HCT116 (cell line): ENCODE measurements around the gene GOLGA7B. TPM values are rescaled to one million over a fixed set of nuclear protein-coding genes. Genes with fewer than 3 reads are reported as not detected.

Source experiments
- ATAC-seq: fragments of 200-7000 bp; cut with Tn5 transposase; 2 replicates; pipeline ENCODE4 v1.9.1; 2020; ENCODE audit warnings: mild to moderate bottlenecking, moderate library complexity
- BruUV-seq: library from RNA; stranded (reverse); fragments of 400-500 nt; replicated peaks from 2 replicates; lab custom pipeline; 2021; lab: Mats Ljungman, UMichigan
- CTCF ChIA-PET: fragments of 300-600 bp; sonication (Branson Sonifier 250); formaldehyde crosslinking; loops from one replicate; lab custom pipeline; 2021; ENCODE audit warnings: antibody characterized with exemption; lab: Charles Lee
- POLR2A ChIA-PET: fragments of 300-600, 350-600 bp; sonication (Branson Sonifier 250); formaldehyde crosslinking; loops from one replicate; lab custom pipeline; 2021; ENCODE audit warnings: antibody characterized with exemption; lab: Charles Lee
- RAD21 ChIA-PET, 2 experiments: fragments of 300-600 bp; sonication (Branson Sonifier 250); formaldehyde crosslinking; loops; one replicate each; lab custom pipeline; 2023; ENCODE audit warnings: low total read pairs in 2 of 2; ENCODE audit not compliant: uncharacterized antibody in 2 of 2, unreplicated experiment in 2 of 2, low non-redundant PET in 1 of 2; lab: Charles Lee
- DNase-seq: peaks from one replicate; pipeline ENCODE4 v3.0.0-alpha.2; 2010; ENCODE audit warnings: low read depth, low spot score
- H2AFZ ChIP-seq: fragments of 200-600 bp; shearing (Covaris generic), sonication (generic); 2 replicates; pipeline ENCODE4 v1.6.1; 2017; ENCODE audit warnings: low read depth, mixed run types, mixed read lengths, antibody characterized with exemption, low read length; ENCODE audit not compliant: poor library complexity, severe bottlenecking
- H3K27ac ChIP-seq: 2 replicates; pipeline ENCODE4 v1.5.1; 2012; ENCODE audit warnings: low read depth, low read length
- H3K27me3 ChIP-seq: fragments of 200-600 bp; sonication (generic); 2 replicates; pipeline ENCODE4 v1.6.1; 2016; ENCODE audit warnings: mixed run types, low read length, mixed read lengths; ENCODE audit not compliant: insufficient read depth
- H3K36me3 ChIP-seq, 2 experiments: fragments of 200-500 bp in 1 of 2; fragments of 200-600 bp in 1 of 2; sonication (Bioruptor generic) in 1 of 2; sonication (generic) in 1 of 2; 2 replicates each; pipeline versions ENCODE4 v1.5.1 to v1.6.1; 2014 to 2016; ENCODE audit warnings: low read length in 2 of 2, inconsistent platforms in 1 of 2, mixed read lengths in 1 of 2, mixed run types in 1 of 2; ENCODE audit not compliant: insufficient read depth in 2 of 2, control insufficient read depth in 1 of 2
- H3K4me1 ChIP-seq, 2 experiments: fragments of 200-600 bp in 1 of 2; sonication (generic) in 1 of 2; 2 replicates each; pipeline versions ENCODE4 v1.5.1 to v1.6.1; 2012 to 2017; ENCODE audit warnings: low read length in 2 of 2, inconsistent platforms in 1 of 2, mild to moderate bottlenecking in 1 of 2, mixed read lengths in 1 of 2, mixed run types in 1 of 2, moderate library complexity in 1 of 2; ENCODE audit not compliant: insufficient read depth in 2 of 2, control insufficient read depth in 1 of 2
- H3K4me2 ChIP-seq: fragments of 200-600 bp; sonication (generic); 2 replicates; pipeline ENCODE4 v1.6.1; 2017; ENCODE audit warnings: mixed run types, low read length, mixed read lengths
- H3K4me3 ChIP-seq, 2 experiments: fragments of 200-600 bp in 1 of 2; sonication (generic) in 1 of 2; replicated peaks in 1 of 2; 2 replicates each; pipeline ENCODE4 v1.5.1; 2011 to 2016; ENCODE audit warnings: low read length in 2 of 2, control low read depth in 1 of 2, low read depth in 1 of 2, mild to moderate bottlenecking in 1 of 2, mixed read lengths in 1 of 2, mixed run types in 1 of 2
- H3K79me2 ChIP-seq: fragments of 200-600 bp; sonication (generic); 2 replicates; pipeline ENCODE4 v1.6.1; 2017; ENCODE audit warnings: mild to moderate bottlenecking, mixed run types, low read length, moderate library complexity, mixed read lengths; ENCODE audit not compliant: insufficient read depth
- H3K9ac ChIP-seq: fragments of 200-600 bp; sonication (generic); 2 replicates; pipeline ENCODE4 v1.6.1; 2016; ENCODE audit warnings: low read length, mixed read lengths
- H3K9me2 ChIP-seq: fragments of 200-600 bp; sonication (generic), shearing (Covaris generic); 2 replicates; pipeline ENCODE4 v1.6.1; 2017; ENCODE audit warnings: mixed run types, mild to moderate bottlenecking, moderate library complexity; ENCODE audit not compliant: insufficient read depth
- H3K9me3 ChIP-seq, 2 experiments: fragments of 200-500 bp in 1 of 2; fragments of 200-600 bp in 1 of 2; sonication (Bioruptor generic) in 1 of 2; sonication (generic) in 1 of 2; 2 replicates each; pipeline ENCODE4 v1.6.1; 2014 to 2017; ENCODE audit warnings: low read length in 2 of 2, mixed read lengths in 2 of 2, inconsistent platforms in 1 of 2, low read depth in 1 of 2, mild to moderate bottlenecking in 1 of 2, mixed run types in 1 of 2, moderate library complexity in 1 of 2; ENCODE audit not compliant: control insufficient read depth in 1 of 2, insufficient read depth in 1 of 2
- H4K20me1 ChIP-seq: fragments of 200-600 bp; sonication (generic), shearing (Covaris generic); 2 replicates; pipeline ENCODE4 v1.6.1; 2017; ENCODE audit warnings: mixed run types, mild to moderate bottlenecking, moderate library complexity; ENCODE audit not compliant: insufficient read depth
- CBX3 ChIP-seq: IDR thresholded peaks from 2 replicates; pipeline ENCODE4 v1.6.1; 2012; ENCODE audit warnings: low read depth
- CEBPB ChIP-seq: IDR thresholded peaks from 2 replicates; pipeline ENCODE4 v1.6.1; 2012; ENCODE audit warnings: low read depth
- CTCF ChIP-seq, 3 experiments: fragments of 200-600 bp in 1 of 3; sonication (generic) in 1 of 3; IDR thresholded peaks in 2 of 3; conservative IDR thresholded peaks in 1 of 3; 2 replicates each; pipeline ENCODE4 v1.5.1; 2012 to 2017; ENCODE audit warnings: low read depth in 2 of 3, low read length in 2 of 3, antibody characterized with exemption in 1 of 3, borderline replicate concordance in 1 of 3, control low read depth in 1 of 3, mild to moderate bottlenecking in 1 of 3, mixed read lengths in 1 of 3, mixed run types in 1 of 3, moderate library complexity in 1 of 3; ENCODE audit not compliant: insufficient read depth in 1 of 3
- EGR1 ChIP-seq: IDR thresholded peaks from 2 replicates; pipeline ENCODE4 v1.6.1; 2012; ENCODE audit warnings: low read depth
- ELF1 ChIP-seq: IDR thresholded peaks from 2 replicates; pipeline ENCODE4 v1.6.1; 2012; ENCODE audit warnings: low read depth, borderline replicate concordance
- EZH2 ChIP-seq: fragments of 200-600 bp; sonication (generic); IDR thresholded peaks from 2 replicates; pipeline ENCODE4 v1.6.1; 2017; ENCODE audit warnings: antibody characterized with exemption, mixed run types
- EZH2phosphoT487 ChIP-seq: fragments of 200-600 bp; IDR thresholded peaks from 2 replicates; pipeline ENCODE4 v1.6.1; 2018; ENCODE audit warnings: antibody characterized with exemption, borderline replicate concordance
- FOSL1 ChIP-seq: IDR thresholded peaks from 2 replicates; pipeline ENCODE4 v1.6.1; 2012; ENCODE audit warnings: low read depth
- JUND ChIP-seq: IDR thresholded peaks from 2 replicates; pipeline ENCODE4 v1.6.1; 2012
- POLR2A ChIP-seq: IDR thresholded peaks from 2 replicates; pipeline ENCODE4 v1.7.0; 2011; ENCODE audit warnings: borderline replicate concordance; ENCODE audit not compliant: insufficient read depth, insufficient read length; ENCODE audit errors: extremely low read depth
- POLR2AphosphoS5 ChIP-seq: IDR thresholded peaks from 2 replicates; pipeline ENCODE4 v1.6.1; 2011; ENCODE audit warnings: mild to moderate bottlenecking, low read depth, low read length, moderate library complexity
- RAD21 ChIP-seq: IDR thresholded peaks from 2 replicates; pipeline ENCODE4 v1.6.1; 2012; ENCODE audit warnings: low read depth, mild to moderate bottlenecking
- REST ChIP-seq: IDR thresholded peaks from 2 replicates; pipeline ENCODE4 v1.6.1; 2012; ENCODE audit warnings: low read depth
- SP1 ChIP-seq: IDR thresholded peaks from 2 replicates; pipeline ENCODE4 v1.6.1; 2012; ENCODE audit warnings: low read depth
- YY1 ChIP-seq: IDR thresholded peaks from 2 replicates; pipeline ENCODE4 v1.6.1; 2011; ENCODE audit warnings: low read length, low read depth, moderate library complexity, mild to moderate bottlenecking; ENCODE audit not compliant: insufficient replicate concordance; ENCODE audit errors: extremely low read depth
- ZFX ChIP-seq: fragments of 450-650 bp; IDR thresholded peaks from 2 replicates; pipeline ENCODE4 v1.6.1; 2017
- ZNF274 ChIP-seq: fragments of 200-500 bp; sonication (Bioruptor generic); IDR thresholded peaks from 2 replicates; pipeline ENCODE4 v1.6.1; 2014; ENCODE audit warnings: mild to moderate bottlenecking, low read depth, low read length, inconsistent platforms
- intact Hi-C: fragments of 100-400 bp; cut with micrococcal nuclease; formaldehyde crosslinking; loops from 2 replicates; pipeline ENCODE4 v1.10.0; 2022
- total RNA-seq: library from RNA; stranded (reverse); gene quantifications from one replicate; pipeline ENCODE4 v1.2.1, GENCODE V29; 2021; ENCODE audit not compliant: unreplicated experiment
- TF ChIP-seq, protein P1 (sequence below): IDR thresholded peaks from 2 replicates; pipeline ENCODE4 v1.6.1; 2012
- TF ChIP-seq, protein P2 (sequence below): IDR thresholded peaks from 2 replicates; pipeline ENCODE4 v1.6.1; 2011; ENCODE audit warnings: mild to moderate bottlenecking, low read length, moderate library complexity; ENCODE audit not compliant: insufficient replicate concordance; ENCODE audit errors: extremely low read depth

GOLGA7B gene
- total RNA-seq, 1 experiment from 2014 or later, result 1.0 TPM

DNA sequence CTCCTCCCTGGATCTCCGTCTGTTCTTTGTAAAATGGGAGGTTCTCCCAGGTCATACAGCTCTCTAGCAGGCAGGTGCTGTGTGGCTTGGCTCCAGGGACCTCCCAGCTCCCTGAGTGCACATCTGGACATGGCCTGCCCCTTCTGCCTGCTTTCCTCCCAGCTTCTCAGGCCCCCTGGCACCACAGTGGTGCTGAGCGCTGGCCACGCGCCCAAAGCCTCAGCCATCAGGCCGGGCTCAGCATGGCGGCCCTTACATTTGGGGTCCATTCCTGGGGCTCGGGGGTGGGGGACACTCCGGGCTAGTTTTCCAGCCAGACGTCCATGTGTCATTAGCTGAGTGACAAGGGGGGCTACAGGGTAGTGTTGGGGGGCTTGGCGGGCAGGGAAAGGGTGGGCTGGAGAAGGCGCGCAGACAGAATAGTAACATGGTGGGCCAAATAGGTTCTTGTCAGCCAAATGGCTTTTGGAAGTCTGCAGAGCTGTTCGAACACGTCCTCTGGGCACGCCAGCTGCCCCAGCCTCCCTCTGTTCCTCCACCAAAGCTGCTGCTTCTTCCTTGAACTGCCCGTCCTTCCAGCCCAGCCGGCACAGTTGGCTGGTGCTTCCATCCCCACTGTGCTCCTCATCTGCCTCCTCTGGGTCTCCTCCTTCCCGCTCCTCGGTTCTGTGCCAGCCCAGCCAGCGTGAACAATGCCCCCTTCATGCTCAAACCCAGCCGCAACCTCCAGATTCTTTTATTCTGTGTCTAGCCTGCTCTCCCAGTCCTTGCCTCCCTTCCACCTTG, 65.9 kb downstream of the GOLGA7B start:
- no peaks in the 10 kb centered on the region for H3K9me2 ChIP-seq
- no peak overlapping the region for H3K27ac ChIP-seq
- peaks cover 9% of the 10 kb centered on the region; the same call in 1 of the 2 replicates for H3K27me3 ChIP-seq
- H3K36me3 ChIP-seq, result no peaks in the 10 kb centered on the region
- no peak overlapping the region for H3K9ac ChIP-seq
- peak overlapping the region; percentile 42 for H2AFZ ChIP-seq
- ChIA-PET RAD21 (interaction anchor here (0.6 to 2.1 kb wide), 6 partner anchors 45 to 408 kb away, joined by 3 to 13 read pairs (median 6); no protein-coding TSS in a partner anchor), CTCF (interaction anchor here (0.6 to 5.6 kb wide), 9 partner anchors 11 to 552 kb away, joined by 3 to 76 read pairs (median 3); no protein-coding TSS in a partner anchor), POLR2A (no interaction called here)
- intact Hi-C loops, result loop anchor here (2.0 to 10.0 kb wide), 3 partner anchors 319 to 749 kb away; no protein-coding TSS in a partner anchor
- no peaks in the 10 kb centered on the region for H3K79me2 ChIP-seq
- BruUV-seq, result no TSS peak
- H3K4me1 ChIP-seq, result peaks cover 3 to 10% of the 10 kb centered on the region in 2 experiments; a peak in 3 of 4 replicates
- no peak overlapping the region for H3K4me3 ChIP-seq
- no peak overlapping the region; the same call in 1 of the 2 replicates for H3K4me2 ChIP-seq
- H3K9me3 ChIP-seq, result no peaks in the 10 kb centered on the region
- H4K20me1 ChIP-seq, result no peaks in the 10 kb centered on the region
- no peak for ATAC-seq
- DNase-seq, result no peak
- TF ChIP-seq ZFX (no peak), EGR1 (no peak), CEBPB (no peak), JUND (no peak), RAD21 (no peak), FOSL1 (no peak), POLR2A (no peak), ZNF274 (no peak), EZH2 (no peak), POLR2AphosphoS5 (no peak), YY1 (no peak), CBX3 (no peak), SP1 (no peak), ELF1 (no peak), EZH2phosphoT487 (no peak), REST (no peak), CTCF (IDR thresholded peaks at IDR 0.05 in 2 of 3, conservative IDR thresholded peaks at IDR 0.05 in 1 of 3; ENCODE audit: borderline replicate concordance in 1 of 3, insufficient read depth in 1 of 3, low read depth in 2 of 3, low read length in 2 of 3) (no peak)
- TF ChIP-seq, protein P1, sequence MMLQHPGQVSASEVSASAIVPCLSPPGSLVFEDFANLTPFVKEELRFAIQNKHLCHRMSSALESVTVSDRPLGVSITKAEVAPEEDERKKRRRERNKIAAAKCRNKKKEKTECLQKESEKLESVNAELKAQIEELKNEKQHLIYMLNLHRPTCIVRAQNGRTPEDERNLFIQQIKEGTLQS, result no peak
- TF ChIP-seq, protein P2, sequence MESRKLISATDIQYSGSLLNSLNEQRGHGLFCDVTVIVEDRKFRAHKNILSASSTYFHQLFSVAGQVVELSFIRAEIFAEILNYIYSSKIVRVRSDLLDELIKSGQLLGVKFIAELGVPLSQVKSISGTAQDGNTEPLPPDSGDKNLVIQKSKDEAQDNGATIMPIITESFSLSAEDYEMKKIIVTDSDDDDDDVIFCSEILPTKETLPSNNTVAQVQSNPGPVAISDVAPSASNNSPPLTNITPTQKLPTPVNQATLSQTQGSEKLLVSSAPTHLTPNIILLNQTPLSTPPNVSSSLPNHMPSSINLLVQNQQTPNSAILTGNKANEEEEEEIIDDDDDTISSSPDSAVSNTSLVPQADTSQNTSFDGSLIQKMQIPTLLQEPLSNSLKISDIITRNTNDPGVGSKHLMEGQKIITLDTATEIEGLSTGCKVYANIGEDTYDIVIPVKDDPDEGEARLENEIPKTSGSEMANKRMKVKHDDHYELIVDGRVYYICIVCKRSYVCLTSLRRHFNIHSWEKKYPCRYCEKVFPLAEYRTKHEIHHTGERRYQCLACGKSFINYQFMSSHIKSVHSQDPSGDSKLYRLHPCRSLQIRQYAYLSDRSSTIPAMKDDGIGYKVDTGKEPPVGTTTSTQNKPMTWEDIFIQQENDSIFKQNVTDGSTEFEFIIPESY, result no peak
